Erythroblast (primary cell): ENCODE measurements around the gene DHRS7B.

Source experiments
- GATA1 ChIP-seq: IDR thresholded peaks from 2 replicates; pipeline ENCODE4 v1.6.1; 2011; ENCODE audit warnings: low read depth, mild to moderate bottlenecking, control low read depth, low read length, moderate library complexity
- POLR2A ChIP-seq: IDR thresholded peaks from 2 replicates; pipeline ENCODE4 v1.6.1; 2011; ENCODE audit warnings: mild to moderate bottlenecking, low read length

- TF ChIP-seq POLR2A (peak; percentile 75), GATA1 (no peak)
Measured at GRCh38 chr17:21098934-21099689, 27.7 kb upstream of the DHRS7B start.
